ENCODE measurements around the gene LAMTOR5.
"Not testable (repeated sequence)": the region's sequence is repeated elsewhere in the genome, so short reads cannot be mapped to it uniquely, and the experiment has no call there.

DNA sequence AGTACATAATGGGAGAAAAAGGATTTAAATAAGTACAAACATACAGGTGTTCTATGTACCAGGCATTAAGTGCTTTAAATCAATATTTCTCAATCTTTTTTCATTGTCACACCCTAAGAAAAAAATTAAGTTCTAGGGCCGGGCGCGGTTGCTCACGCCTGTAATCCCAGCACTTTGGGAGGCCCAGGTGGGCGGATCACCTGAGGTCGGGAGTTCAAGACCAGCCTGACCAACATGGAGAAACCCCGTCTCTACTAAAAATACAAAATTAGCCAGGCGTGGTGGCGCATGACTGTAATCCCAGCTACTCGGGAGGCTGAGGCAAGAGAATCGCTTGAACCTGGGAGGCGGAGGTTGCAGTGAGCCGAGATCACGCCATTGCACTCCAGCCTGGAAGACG lies 1.1 kb downstream of the LAMTOR5 start:
- TF ChIP-seq SMAD1 (IDR thresholded peaks at IDR 0.05; ENCODE audit: low read depth, partially characterized antibody); SIN3A (IDR thresholded peaks at IDR 0.05; ENCODE audit: low read depth, low read length): not testable (repeated sequence)
